HG02759 (cell line): Measurements from ENCODE around the gene GCK.
A peak's percentile ranks its signal among the peaks of the same experiment; 100 is the strongest.
"Not testable (repeated sequence)": the region's sequence is repeated elsewhere in the genome, so short reads cannot be mapped to it uniquely, and the experiment has no call there.

Source experiments
- ATAC-seq: cut with Tn5 transposase; IDR thresholded peaks from one replicate; pipeline ENCODE4 v1.9.1; 2021; ENCODE audit warnings: mild to moderate bottlenecking, moderate library complexity; ENCODE audit not compliant: unreplicated experiment

Gene GCK

GRCh38 chr7:44208085-44208484 is 18.8 kb upstream of the GCK start:
- no peak for ATAC-seq

- no peak for ATAC-seq
These were observed 16.8 kb upstream of the GCK start for GRCh38 chr7:44206008-44206407.

GRCh38 chr7:44201813-44202212 is 12.6 kb upstream of the GCK start:
- no peak for ATAC-seq

GRCh38 chr7:44200699-44201461 is 11.6 kb upstream of the GCK start, which contains the start of gene YKT6:
Gene YKT6 (plus strand): TSS chr7:44200978. CDS start chr7:44201136, 158 bp downstream.
- ATAC-seq = peak; percentile 100

- not testable (repeated sequence) for ATAC-seq
These were observed 10.9 kb upstream of the GCK start for GRCh38 chr7:44200163-44200562.

GRCh38 chr7:44197474-44197873 is 8.2 kb upstream of the GCK start:
- no peak for ATAC-seq

DNA sequence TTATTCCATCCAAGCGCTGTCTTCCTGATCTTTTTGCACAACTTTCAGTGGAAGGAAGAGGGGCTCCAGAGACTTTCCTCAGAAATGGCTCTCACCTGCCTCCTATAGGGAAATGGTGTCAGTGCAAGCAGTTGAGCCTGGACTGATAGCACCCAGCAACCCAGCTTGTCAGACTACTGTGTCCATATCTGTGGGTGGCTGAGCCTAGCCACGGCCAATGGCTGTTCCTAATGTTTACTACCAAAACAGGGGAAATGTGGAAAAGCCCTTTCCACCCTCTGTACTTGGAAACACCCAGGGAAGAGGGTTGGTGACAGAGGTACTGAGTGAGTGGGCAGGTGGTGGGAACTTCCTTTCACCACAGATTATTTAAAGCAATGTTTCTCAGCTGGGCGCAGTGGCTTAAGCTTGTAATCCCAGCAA is 7.2 kb upstream of the GCK start:
- ATAC-seq = no peak

- no peak for ATAC-seq
These were observed 6.7 kb upstream of the GCK start for GRCh38 chr7:44195889-44196288.

GRCh38 chr7:44194562-44195145 is 5.4 kb upstream of the GCK start:
- no peak for ATAC-seq

GRCh38 chr7:44194069-44194468 is 4.8 kb upstream of the GCK start:
- no peak for ATAC-seq

DNA sequence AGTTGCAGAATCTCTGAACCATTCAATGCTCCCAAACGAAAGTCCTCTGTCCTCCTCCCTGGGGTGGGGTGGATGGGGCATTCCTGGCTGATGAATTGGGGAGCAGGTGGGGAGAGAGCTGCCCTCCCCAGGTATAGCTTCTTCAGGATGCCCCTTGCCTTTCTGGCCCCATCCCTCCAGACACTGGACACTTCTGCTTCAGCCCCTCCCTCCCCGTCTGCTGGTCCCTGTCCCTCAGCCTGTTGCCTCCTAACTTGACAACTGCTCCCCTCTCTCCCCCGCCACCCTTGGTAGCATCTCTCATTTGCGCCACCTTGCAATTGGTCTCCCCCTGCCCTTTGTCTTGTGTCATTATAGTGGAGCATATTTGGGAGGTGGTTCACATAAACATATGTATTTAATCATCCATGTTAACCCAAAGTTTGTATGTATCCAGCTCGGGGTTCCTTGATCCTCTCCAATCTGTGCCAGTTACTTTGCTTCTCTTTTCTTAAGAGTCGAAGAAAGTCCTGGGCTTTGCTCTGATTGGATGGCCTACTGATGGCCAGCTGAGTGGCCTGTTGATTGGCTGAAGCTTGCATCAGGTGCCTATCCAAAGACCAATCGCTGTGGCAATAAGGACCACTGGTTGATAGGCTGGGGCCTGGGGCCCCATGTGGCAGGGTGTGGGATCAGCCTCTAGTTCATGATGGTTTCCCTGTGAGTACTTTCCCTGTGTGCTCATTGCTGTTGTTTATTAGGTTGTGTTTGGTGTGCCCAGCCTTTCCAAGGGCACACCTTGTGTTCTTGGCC is 4.0 kb upstream of the GCK start:
- no peak for ATAC-seq

- ATAC-seq = no peak
These were observed 1.9 kb upstream of the GCK start for GRCh38 chr7:44191171-44191570.

GRCh38 chr7:44189993-44190872 is 994 bp upstream of the GCK start:
- no peak for ATAC-seq

DNA sequence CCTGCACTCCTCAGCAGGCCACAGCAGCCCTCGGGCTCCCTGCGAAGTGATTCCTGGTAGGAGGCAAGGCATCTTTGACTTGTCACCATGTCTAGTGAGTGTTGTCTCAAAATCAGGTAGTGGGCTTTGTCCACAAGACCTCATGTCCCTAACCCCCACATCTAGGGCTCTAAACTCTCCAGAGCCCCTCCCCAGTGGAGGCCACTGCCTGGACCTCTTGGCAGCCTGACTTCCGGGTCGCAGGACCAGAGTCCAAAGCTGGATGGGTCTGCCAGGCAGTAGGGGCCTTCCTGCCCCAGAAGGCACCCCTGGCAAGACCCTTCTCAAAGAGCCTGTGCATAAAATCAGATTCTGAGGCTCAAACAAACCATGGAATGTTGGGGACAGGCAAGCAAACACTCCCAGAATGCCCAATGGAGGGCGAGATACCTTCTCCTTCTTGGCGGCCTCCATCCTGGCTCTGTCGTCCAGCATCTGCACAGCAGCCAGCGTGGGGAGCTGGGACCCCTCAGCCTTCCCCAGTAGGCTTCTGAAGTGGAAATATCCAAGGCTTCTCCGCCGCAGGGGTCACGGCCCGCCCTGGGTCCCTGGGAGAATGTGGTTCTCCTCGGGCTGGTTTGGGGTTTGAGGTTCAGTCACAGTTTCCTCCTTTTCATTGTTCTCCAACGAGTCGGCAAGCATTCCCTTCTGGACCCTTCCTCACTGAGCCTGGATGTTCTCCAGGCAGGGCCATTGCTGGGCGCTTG is 586 bp downstream of the GCK start:
- ATAC-seq = no peak

GRCh38 chr7:44187636-44188416 is 1.4 kb downstream of the GCK start:
- no peak for ATAC-seq

GRCh38 chr7:44186736-44187135 is 2.5 kb downstream of the GCK start:
- ATAC-seq = no peak

DNA sequence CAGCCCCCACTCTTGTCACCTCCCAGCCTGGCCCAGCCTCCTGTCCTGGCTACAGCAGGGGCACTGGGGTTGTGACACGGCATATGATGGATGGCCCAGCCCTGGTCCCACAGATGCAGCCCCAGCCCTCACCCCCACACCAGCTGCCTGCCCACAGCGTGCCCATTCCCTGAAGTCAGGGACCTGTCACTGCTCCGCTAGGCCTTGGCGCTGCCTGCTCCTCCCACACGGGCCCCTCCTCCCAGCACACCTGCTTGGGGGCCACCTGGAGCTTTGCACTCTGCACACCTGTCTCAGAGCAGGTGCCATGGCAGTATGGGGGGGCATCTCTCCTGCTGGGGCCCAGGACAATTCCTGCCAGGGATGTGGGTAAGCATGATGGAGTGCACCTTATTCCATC is 3.5 kb downstream of the GCK start:
- no peak for ATAC-seq

- no peak for ATAC-seq
These were observed 4.3 kb downstream of the GCK start for GRCh38 chr7:44184873-44185446.
